ENCODE results near the gene AP5M1.
"Not testable (repeated sequence)": the region's sequence is repeated elsewhere in the genome, so short reads cannot be mapped to it uniquely, and the experiment has no call there.

AP5M1 gene
- total RNA-seq = 72.9 to 104 (median 91.0) reads per million in 4 experiments

DNA sequence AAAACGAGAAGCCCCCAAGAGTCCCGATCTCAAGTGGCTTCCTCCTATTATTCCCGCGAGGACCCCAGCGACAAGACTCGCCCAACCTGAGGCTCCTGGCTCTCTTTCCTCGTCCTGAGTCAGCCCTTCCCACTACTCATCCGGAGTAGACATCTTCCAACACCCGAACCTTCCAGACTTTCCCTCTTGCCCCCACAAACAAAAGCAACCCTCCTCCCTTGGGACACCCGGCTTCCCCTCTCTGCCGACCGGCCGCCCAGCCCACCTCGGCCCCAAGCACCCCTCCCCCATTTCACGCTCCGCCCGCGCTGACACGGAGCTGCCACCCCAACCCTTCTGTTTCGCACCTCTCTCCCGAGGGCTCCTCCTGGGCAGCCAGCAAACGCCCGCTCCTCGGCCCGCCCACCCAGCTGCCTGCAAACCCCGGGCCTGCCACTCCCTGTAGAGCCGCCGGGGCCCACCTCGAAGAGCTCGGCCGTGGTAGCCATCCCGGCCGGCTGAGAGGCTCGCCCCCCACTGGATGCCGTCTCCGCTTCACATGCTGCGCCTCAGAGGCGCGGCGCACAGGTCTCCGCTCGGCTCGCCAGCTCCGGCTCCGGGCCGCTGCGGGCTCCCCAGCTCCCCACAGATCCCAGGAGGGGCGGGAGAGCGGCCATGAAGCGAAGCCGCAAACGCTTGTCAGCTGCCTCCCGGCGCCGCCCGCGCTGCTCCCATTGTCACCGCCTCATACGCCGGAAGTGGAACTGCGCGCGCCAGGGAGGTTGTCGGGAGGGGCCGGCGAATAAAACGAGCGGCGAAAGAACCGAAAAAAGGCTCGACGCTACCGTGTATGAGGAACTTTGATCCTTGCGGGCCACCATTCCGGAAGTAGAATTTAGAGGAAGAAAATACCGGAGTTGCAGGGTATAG lies at the start of gene AP5M1, which contains the start of gene EXOC5:
AP5M1 (plus strand) TSS at position 811 of the 909 bp plus-strand sequence. CDS start 344 bp downstream, outside the sequence.
EXOC5 (minus strand) TSS at position 745 of the 909 bp plus-strand sequence; CDS start at position 488, 257 bp downstream.
- peak; percentile 85 for DNase-seq

DNA sequence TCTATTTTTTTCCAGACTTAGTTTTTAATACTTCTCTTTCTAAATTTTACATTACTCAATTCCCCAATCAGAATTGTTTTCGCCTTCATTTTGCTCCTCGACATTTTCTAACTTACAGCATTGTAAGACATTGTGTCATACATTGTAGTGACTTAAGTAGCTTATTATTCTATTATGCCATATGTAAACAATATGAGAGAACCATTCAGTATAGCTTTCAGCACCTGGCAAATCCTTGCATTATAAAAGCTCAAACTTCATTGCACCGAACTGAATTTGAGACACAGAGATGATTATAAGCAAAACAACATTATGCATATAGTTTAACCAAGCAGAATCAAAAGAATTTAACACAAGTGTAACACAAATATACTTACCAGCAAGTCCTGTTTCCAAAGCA lies 46.8 kb upstream of the AP5M1 start:
- no peak for DNase-seq

DNA sequence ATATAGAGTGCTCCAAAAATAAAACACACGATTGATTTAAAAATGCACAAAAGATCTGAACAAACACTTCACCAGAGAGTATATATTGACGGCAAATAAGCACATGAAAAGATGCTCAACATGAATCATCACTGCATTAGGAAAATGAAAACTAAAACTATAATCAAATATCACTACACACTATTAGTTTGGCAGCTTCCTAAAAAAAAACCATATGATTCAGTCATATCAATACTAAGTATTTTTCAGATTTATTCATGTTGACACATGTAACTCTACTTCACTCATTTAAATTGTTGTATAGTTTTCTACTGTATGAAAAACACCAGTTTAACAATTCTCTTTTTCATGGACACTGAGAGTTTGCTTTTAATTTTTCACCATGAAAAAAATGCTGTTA lies 41.7 kb upstream of the AP5M1 start:
- no peak for DNase-seq

- DNase-seq = not testable (repeated sequence)
These were observed 40.5 kb upstream of the AP5M1 start for GRCh38 chr14:57228320-57228719.

- DNase-seq = no peak
These were observed 36.8 kb upstream of the AP5M1 start for GRCh38 chr14:57232006-57232405.

DNA sequence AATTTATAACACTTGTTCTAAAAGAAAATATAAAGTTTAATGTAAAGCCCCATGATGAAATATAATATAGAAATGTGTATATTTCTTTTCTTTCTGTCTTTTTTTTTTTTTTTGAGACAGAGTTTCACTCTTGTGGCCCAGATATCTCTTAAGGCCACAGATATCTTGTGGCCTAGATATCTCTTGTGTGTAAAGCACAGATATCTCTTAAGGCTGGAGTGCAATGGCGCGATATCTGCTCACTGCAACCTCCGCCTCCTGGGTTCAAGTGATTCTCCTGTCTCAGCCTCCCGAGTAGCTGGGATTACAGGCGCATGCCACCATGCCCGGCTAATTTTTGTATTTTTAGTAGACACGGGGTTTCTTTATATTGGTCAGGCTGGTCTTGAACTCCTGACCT lies 28.7 kb upstream of the AP5M1 start:
- DNase-seq = not testable (repeated sequence)

GRCh38 chr14:57243320-57243719 lies 25.5 kb upstream of the AP5M1 start:
- DNase-seq = no peak

DNA sequence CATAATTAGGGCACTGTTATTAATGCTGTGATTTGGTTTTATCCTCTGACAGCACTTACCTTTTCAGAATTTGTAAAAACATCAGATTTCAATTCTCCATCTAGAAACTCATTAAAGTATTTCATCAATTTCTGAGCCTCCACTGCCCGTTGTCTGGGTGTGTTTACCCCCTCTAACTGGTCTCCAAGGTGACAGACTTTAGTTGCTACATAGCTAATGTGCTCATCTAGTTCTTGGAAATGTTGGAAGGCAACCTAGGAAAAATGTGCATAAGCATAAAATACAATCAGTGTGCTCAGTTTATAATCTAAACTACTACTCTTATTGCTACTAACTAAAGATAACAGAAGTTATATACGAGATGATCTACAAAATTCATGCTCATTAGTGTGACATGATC lies 24.7 kb upstream of the AP5M1 start:
- DNase-seq = no peak

GRCh38 chr14:57245941-57246340 lies 22.8 kb upstream of the AP5M1 start:
- no peak for DNase-seq

DNA sequence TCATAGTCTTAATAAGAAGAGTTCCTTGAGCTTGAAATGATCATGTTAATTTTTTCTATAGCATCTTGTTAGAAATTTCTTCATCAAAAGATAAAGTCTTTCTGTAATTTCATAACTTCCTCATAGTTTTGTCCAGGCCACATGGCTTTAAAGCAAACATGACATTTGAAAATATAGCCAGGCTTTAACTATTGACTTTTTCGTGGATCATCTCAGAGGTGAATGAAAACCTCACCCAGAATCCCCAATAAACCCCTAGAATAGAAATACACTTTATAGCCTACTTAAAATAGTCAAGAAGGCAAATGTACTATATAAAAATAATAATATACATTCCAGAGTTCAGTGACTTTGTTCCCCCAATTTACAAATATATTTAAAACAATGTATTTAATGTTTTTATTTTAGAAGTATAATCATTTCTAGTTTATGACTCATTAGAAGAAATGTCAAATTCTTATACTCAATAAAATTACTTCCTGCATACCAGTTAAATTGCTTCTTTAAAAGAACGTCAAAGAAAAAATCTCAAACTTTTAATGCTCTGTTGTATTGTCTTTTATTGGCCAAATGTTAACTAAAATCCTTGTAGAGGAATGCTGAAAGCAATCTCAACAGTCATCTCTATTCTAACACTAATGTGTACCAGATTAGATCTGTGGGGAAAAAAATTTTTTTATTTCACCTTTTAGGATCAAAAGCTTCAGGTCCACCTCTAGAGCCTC lies 21.7 kb upstream of the AP5M1 start:
- DNase-seq = no peak

DNA sequence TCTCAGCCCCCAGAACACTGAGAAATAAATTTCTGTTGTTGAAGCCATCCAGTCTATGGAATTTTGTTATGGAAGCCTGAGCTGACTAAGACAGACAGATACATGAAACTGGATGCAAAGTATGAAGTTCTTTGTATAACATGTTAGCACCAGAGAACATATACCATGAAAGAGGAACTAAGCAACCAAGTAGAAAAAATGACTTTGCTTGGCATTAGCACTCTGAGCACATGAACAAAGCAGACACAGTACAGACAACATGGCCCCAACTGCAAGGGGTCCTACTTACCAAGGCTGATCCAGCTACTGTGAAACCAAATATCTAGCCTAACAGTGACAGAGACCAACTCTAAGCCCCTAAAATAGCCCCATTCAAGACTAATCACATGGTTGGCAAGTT lies 13.9 kb upstream of the AP5M1 start:
- DNase-seq = no peak

DNA sequence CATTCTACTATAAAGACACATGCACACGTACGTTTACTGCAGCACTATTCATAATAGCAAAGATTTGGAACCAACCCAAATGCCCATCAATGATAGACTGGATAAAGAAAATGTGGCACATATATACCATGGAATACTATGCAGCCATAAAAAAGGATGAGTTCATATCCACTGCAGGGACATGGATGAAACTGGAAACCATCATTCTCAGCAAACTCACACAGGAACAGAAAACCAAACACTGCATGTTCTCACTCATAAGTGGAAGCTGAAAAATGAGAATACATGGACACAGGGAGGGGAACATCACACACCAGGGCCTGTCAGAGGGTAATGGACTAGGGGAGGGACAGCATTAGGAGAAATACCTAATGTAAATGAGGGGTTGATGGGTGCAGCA lies 10.6 kb upstream of the AP5M1 start:
- not testable (repeated sequence) for DNase-seq

GRCh38 chr14:57259672-57260071 lies 9.1 kb upstream of the AP5M1 start:
- no peak for DNase-seq

DNA sequence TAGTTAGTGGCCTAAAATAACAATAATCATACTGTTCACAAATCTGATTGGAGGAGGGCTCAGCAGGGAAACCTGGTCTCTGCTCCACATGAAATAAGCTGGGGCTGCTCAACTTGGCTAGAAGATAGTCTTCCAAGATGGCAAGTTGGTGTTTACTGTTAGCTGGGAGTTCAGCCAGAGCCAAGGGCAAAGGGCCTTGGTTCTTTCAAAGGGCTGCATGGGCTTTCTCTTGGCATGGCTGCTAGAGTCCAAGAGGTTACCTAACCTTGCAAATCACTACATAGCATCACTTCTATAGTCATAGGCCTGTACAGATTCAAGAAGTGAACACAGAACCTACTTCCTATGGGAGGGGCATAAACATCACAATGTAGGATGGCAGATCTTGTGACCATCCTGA lies 7.2 kb upstream of the AP5M1 start:
- no peak for DNase-seq

DNA sequence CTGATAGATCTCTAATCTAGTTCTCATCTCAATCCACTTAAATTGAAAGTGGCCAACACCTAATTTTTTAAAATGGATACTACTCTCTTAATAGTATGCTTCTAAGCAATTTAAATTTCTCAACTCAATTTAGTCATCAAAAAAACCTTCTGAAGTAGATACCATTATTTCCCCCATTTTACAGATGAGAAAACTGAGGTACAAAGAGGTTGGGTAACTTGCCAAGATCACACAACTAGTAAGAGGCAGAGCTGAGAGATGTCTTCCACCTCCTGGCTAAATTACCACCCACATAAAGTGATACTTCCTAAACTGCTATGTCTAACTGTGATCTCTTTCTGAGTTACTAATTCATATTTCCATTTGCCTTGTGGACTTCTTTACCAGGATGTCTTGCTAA lies 6.7 kb upstream of the AP5M1 start:
- DNase-seq = no peak

GRCh38 chr14:57266065-57266464 lies 2.7 kb upstream of the AP5M1 start:
- DNase-seq = no peak

GRCh38 chr14:57273236-57273635 lies 4.5 kb downstream of the AP5M1 start:
- DNase-seq = no peak

- no peak for DNase-seq
These were observed 5.8 kb downstream of the AP5M1 start for GRCh38 chr14:57274551-57274950.

DNA sequence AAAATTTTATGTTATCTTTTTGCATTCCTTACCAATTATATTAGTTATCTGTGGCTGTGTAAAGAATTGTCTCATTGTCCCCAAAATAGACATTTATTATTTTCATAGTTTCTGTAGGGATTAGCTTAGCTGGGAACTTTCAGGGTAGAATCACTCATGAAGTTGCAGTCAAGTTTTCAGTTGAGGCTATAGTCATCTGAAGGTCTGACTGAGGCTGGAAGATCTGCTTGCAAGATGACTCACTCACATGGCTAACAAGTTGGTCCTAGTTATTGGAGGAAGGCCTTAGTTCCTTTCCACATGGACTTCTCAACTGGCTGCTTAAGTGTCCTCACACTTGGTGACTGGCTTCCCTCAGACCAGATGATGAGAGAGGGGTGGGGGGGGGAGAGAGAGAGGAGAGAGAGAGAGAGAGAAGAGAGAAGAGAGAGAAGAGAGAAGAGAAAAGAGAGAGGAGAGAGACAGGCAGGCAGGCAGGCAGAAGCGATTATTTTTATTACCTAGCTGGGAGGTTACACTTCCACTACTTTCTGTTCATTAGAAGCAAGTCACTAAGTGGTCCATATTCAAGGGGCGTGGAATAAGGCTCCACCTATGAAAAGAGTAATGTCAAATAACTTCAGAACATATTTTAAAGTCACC lies 6.4 kb downstream of the AP5M1 start:
- no peak for DNase-seq

- no peak for DNase-seq
These were observed 8.3 kb downstream of the AP5M1 start for GRCh38 chr14:57277062-57277461.

DNA sequence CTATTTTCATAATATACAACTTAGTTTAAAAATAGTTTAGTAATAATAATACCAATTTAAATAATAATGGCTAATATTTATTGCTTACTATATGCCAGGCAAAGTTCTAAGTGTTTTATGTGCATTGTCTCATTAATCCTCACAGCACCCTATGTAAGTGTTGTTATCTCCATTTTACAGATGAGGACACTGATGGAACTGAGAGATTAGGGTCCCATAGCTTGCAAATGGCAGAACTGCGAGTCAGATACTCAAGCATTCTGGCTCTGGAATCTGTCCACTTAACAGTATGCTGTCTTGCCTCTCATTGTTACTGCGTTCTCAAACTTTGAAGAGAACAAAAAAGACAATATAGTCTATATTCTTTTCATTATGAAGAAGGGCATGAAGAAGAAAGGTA lies 19.0 kb downstream of the AP5M1 start:
- DNase-seq = no peak

GRCh38 chr14:57290751-57291150 lies 22.0 kb downstream of the AP5M1 start:
- no peak for DNase-seq
